NAMALWA (cell line): Measurements from ENCODE around the gene NINJ2.
A peak's percentile ranks its signal among the peaks of the same experiment; 100 is the strongest.

ENCODE experiments used
- DNase-seq: peaks from one replicate; pipeline ENCODE4 v3.0.0-alpha.2; 2015; ENCODE audit warnings: low spot score

NINJ2 gene

DNA sequence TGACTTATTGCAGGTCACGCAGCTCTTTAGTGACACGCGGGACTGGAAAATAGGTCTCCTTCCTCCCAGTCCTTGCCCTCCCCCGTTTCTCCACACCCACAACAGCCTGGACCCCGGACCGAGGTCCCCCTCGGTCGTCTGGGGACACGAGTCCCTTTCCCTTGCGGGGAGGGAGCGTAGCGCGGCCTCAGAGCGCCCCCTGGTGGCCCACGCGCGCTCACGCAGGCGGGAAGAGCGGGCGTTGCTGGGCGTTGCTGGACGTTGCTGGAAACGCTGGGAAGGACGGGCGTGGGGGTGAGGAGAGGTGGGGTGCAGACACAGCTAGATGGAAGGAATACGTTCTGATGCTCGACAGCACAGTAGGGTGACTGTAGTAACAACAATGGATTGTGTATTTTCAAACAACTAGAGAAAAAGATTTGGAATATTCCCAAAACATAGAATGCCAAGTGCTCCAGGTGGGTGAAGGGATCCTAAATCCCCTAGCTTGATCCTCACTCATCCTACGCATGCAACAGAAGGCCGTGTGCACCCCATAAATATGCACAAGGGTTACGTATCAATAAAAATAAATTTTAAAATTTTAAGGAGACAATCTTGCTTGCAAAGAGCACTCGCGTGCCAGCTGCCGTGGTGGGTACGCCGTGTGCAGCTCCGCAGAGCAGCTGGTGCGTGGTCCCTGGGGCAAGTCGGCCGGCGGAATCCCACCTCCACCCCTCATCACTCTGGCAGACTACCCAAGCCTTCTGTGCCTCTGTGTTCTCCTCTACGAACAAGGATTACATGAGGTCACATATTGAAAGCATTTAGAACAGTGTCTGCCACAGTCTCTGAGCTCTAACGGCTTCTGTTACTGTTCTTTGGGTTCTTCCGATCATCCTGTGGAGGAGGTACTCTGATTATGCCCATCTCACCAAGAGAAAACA is 116.1 kb downstream of the NINJ2 start:
- peak; percentile 76 for DNase-seq

DNA sequence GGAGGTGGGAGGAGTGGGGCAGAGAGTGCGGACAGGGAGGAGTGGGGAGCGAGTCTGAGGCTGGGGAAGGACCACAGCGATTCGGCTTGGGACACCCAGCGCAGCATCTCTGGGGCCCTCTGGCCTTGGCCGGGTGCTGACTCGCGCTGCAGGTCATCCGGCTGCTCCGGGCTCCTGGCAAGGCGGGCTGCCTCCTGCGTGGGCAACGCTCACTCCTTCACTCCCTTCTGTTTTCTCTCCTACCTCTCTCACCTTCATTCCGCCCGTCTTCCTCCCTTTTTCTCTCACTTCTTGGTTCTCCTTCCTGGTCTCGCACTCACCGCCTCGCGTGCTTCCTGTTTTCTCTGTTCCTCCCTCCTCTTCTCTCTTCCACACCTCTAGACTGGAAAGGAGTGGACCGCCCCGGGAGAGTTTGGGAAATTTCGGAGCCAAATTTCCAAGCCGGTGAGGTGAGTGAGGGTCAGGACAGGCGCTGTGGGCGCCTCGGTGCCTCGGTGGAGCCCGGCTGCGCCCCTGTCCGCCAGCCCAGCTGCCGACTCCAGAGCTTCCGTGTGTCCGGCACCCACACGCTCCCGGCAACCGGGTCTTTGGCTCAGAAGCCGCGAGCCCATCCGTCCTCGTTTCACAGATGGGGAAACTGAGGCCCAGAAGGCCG is 116.9 kb downstream of the NINJ2 start:
- no peak for DNase-seq

DNA sequence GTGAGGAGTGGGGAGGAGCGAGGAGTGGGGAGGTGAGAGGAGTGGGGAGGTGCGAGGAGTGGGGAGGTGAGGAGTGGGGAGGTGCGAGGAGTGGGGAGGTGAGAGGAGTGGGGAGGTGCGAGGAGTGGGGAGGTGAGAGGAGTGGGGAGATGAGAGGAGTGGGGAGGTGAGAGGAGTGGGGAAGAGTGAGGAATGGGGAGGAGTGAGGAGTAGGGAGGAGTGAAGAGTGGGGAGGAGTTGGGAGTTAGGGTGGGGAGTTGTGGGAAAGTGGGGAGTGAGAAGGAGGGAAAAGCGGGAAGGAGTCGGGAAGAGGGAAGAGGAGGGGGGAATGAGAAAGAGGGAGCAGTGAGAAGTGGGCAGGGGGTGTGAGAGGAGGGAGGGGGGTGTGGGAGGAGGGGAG is 117.4 kb downstream of the NINJ2 start:
- no peak for DNase-seq

DNA sequence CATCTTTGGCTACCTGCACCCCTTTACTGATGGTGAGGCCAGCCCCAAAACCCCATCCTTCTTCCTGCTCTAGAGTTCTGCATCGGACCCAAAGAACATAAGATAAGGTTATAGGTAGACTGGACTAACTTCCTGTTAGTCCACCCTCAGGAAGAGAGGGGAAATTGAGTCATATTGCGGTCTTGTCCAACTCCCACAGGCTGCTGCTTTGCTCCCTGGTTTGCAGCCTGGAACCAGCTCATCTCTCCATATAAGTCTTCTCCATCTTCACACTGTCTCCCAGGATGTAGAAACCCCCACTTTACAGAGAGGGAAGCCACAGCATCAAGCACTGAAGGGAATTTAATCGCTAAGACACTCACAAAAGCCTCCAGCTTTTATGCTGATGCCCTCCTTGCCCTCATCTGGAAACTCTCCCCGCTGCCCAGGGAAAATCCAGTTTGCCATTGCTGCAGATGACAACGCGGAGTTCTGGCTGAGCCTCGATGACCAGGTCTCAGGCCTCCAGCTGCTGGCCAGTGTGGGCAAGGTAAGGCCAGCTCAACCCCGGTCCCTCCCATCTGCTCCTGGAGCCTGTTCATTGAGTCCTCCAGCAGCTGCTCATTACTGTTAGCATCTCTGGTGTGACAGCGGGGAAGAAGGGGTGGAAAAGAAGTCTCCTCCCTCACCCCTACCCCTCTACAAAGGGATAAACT is 118.2 kb downstream of the NINJ2 start:
- DNase-seq: no peak

DNA sequence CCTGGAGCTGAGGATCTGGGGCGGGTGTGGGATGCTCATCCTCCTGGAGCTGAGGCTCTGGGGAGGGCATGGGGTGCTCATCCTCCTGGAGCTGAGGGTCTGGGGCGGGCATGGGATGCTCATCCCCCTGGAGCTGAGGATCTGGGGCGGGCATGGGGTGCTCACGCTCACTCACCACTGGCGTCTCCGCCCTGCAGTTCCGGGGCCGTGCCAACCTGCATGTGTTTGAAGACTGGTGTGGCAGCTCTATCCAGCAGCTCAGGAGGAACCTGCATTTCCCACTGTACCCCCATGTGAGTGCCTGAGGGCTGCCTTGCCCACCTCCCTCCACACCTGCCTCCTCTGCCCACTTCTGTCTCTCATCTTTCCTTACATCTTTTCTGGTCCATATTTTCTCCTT is 119.1 kb downstream of the NINJ2 start:
- no peak for DNase-seq

DNA sequence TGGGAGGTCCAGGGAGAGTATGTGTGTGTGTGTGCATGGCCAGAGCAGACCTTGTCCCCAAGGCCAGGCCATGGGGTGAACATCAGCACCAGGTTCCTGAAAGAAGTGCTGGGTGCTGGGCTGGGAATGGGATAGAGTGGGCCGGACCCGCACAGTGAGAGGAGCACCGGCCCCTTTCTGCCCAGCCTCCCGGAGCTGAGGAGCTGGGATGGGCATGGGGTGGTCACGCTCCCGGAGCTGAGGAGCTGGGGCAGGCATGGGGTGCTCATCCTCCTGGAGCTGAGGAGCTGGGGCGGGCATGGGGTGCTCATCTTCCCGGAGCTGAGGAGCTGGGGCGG is 120.2 kb downstream of the NINJ2 start:
- no peak for DNase-seq

DNA sequence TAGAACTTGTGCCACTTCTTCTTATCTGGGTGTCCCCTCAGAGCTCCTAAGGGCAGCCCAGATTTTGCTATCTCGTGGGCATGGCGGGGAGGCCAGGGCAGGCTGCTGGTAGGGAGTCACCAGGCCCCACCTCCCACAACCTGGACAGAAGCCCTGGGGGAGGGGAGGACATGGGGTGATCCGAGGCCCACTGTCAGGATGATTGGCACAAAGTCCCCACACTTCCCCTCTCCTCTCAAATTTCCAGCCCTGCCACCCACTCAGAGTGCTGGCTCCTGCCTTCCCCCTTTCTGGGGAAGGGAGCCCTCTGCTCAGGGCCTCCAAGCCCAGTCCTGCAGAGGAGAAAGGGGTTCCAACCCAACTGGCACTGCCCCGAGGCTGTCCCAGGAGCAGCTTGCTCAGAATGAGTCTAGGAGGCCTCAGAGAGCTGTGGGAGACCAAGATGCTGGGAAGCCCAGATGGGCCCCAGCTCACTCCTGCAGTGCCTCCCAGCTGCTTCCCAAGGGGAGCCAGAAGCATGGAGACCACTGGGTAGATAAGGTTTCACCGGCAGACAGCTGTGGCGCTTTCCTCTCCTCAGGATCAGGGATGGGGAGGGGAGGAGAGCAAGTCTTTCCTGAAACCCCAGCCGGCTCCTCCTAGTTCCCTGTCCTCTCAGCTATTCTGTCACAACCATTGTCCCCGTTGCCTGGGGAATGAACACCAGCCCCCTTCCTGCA is 120.7 kb downstream of the NINJ2 start:
- no peak for DNase-seq

DNA sequence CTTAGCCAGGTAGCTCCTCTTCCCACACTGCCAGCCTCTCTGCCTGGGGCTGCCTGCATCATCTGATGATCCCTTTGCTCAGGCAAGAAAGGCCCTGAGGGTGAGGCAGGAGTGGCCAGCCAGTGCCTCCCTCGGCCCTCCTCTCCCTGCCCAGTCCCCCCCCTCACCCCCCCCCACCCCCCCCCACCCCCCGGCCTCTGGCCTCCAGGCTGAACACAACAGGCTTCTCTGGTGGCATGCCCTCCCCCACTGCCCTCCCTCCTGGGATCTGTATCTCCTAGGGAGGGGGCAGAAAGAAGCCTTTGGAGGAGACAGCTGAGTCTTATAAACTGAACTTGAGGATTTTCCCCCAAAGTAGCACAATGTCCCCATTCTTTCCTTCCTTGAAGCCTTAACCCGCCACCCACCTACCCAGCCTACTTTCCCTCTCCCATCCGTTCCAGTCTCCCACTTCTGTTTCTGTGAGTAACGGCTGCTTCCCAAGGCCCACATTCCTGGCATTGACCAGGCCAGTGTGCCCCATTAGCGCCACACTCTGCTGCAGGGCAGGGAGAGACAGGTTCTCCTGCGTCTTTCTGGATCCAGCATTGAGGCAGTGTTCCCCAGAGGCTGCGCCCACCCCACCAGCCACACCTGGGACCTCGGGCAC is 121.4 kb downstream of the NINJ2 start:
- DNase-seq: no peak

DNA sequence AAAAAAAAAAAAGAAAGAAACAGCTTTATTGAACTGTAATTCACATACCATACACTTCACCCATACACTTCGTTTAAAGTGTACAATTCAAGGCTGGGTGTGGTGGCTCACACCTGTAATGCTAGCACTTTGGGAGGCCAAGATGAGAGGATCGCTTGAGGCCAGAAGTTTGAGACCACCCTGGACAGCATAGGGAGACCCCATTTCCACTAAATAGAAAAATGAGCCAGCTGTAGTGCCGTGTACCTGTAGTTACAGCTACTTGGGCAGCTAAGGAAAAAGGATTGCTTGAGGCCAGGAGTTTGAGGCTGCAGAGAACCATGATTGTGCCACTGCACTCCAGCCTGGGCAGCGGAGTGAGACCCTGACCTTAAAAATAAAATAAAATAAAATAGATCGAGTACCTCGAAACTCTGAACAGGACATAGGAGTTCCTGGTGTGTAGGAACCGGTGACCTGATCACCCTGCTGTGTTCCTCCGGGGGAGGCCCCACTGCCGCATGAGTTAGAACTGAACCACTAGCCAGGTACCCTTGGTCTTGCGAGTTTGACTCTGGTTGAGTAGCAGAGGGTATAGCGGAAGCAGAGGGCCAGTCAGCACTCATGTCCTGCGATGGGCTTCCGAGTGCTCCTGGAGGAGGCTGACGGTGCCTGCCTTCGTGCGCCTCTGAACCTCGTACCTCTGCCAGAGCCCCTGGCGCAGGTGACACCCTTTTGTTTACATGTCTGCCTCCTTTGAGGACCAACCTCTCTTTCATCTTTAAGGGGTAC is 123.5 kb downstream of the NINJ2 start:
- no peak for DNase-seq

DNA sequence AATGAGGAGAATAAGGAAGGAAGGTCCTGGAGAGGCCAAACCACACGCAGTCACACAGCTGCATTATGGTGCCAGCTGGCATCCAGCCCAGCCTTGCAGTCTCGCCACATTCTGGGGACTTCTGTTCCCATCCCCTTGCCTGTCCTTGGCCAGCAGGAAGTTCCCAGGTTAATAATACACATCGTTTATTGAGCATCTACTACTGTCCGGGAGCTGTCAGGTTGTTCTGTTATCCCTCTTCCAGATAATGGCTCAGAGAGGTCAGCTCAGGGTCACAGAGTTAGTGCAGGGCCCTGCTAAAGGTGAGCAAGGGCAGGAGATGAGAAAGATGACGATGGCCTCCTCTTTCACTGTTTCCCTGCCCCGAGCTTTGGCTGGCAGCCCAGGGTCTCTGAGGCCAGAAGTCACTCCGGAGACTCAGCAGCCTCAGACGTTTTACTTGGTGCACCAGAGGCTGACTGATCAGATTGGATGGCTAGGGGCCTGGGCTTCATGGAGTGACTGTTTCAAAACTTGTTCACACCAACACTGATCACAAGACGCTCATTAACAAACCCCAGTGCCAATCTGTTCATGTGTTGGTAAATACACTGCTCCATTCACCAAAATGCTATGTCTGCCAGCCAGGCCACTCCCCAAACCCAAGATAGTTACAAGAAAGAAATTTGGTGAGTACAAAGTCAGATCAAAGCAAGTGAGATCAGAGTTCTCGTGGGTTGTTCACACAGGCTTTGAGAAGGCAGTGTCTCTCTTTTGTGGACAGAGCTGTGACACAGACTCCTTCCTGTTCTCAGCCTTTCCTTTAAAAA is 124.3 kb downstream of the NINJ2 start:
- no peak for DNase-seq

DNA sequence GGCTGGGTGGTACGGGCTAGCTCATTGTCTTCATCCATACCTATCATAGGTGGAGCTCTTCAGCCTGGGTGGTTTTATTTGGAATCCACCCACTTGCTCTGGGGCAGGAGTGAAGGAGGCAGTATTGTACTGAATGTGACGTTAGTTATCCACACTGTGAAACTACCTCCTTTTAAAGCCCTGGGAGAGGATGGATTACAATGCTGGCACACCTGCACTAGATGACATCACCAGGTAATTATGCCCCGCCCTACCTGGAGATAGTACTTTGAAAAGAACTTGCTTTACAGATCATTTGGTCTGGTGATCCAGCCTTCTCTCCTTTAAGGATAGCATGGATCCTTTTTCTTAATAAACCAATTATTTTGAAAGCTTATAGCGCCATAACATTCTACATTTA is 125.5 kb downstream of the NINJ2 start:
- no peak for DNase-seq

DNA sequence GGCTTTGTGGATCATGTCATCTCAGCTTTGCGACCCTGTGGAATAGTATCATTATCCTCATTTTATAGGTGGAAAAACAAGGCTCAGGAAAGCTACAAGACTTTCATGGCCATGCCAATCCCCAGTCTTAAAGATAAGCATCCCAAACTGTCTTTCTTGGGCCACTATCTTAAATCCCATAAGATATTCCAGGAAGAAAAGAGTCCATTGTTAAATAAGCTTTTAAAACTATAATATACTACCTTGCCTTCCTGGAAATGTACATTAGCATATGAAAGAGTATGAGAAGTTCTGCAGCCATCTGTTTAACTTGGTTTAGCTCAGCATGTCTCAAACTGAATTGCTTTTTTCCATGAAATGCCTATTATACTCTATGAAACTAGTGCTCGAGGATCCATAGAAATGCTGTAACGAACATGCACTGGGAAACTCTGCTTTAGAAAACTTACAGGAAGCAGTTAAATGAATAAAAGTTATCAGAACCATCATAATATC is 126.4 kb downstream of the NINJ2 start:
- DNase-seq: no peak

DNA sequence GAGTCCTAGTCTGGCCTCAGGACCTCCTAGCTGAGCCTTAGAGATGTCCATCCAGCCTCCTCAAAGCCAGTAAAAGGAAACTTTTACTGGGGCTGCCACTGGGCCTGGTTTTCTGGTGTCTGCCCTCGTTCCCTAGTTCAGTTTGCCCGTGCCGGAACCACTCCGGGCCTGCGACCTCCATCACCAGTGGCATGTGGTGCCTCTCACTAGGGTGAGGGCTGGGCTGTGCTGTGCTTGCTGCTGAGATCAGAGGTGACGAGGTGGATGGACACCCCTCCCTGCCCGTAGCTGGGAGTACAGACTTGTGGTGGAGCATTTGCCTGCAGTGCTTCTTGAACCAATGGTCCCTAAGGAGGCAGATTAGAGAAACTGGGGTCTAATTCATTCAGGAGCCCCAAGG is 127.8 kb downstream of the NINJ2 start:
- no peak for DNase-seq

DNA sequence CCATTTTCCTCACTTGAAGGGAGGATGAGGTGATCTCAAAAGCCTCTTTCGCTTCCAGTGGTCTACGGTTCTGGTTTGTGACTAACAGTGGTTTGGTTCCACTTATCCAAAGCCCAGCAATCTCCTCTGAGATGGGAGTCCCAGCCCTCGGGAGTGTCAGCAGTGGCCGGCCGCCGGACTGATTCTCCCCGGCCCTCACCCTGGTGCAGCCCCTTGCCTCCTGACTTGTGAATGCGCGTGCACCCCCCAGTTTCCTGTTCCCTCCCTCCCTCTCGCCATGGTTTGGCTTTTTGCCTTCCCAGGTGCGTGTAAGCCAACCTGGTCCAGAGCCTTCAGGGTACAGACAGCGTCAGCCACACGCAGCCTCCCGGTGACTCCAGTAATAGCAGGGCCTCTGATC is 129.0 kb downstream of the NINJ2 start:
- DNase-seq: no peak

DNA sequence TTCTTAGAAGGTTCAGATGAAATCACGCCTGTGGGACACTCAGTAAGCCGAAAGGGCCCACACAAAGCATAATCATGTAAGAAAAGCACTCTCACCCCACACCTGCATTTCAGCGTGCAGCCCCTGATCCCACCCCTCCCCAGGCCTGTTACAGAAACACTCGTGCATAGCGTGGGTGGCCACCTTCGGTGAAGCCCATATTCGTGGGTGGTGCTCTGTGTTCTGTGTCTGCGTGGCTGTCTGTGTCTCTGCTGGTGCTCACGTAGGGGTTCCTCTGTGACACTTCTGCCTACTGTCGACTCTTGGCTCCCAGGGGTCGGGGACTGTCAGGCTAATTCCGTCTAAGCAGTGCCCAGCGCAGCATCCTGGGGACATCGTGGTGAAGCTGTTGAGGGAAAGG is 129.5 kb downstream of the NINJ2 start:
- no peak for DNase-seq

DNA sequence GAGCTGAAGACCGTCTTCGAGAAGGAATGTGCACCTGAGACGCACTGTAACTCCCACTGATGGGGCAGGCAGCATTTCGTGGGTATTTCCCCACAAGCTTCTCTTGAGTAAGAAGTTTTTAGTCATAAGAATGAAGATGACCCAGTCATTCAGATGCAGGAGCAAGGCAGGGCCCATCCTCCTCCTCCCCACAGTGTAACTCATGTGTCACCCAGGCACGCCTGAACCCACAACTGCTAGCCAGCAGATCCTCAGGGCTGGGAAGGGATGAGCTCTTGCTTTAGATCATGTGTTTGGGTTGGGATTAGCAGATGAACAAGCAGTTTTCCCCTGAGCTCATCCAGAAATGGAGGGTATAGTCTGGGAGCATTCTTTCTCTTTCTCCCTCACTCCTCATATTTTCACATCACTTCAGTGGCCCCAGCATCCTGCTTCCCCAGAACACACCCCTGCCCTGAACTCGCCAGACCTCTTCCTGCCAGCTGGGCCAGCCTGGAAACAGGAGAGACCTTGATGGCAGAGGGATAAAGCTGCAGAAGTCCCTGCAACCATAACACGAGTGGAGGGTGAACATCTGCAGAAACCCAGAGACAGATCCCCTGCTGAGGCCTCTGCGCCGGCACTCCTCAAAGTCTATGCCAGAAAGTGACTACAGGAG is 130.2 kb downstream of the NINJ2 start:
- no peak for DNase-seq

DNA sequence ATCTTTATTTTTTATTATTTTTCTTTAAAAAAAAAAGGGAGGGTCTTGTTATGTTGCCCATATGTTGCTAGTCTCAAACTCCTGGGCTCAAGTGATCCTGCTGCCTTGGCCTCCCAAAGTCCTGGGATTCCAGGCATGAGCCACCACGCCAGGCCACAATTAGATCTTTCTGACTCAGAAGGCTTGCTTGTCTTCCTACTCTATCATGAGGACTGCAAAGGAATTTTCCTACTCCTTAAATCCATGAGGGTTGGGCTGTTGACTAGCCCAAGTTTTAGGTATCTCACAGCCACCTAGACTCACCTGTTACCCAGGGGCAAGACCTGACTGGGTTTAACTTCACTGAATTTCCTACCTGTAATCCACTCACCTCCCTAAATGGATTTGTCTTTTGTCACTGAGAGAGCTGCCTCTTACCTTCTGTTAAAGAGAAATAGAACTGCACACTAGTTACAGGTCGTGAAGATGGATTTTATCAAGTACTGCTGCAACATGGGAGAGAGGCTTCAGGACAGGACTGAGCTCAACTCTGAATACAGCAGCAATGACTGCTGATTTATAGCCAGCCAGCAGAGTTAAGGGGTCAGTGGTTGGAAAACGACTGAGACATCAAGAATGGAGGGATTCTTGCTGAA is 131.2 kb downstream of the NINJ2 start:
- DNase-seq: no peak

DNA sequence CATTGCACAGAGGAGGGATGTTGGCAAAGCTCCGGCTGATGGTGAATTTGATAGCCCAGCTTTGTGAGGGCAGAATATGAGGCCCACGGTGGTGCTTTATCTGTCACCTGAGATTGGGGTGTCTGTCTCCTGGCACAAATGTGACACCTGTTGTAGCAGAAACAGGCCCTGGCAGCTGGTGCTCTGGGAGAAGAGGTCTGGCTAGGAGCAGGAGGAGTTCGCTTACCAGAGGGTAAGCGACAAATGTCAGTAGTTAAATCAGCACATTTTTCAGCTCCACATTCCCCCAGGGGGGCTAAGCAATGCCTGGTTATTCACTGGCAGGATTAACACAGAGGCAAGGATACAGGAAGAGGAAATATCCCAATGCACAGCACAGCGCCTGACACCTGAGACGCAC is 132.4 kb downstream of the NINJ2 start:
- DNase-seq: no peak

DNA sequence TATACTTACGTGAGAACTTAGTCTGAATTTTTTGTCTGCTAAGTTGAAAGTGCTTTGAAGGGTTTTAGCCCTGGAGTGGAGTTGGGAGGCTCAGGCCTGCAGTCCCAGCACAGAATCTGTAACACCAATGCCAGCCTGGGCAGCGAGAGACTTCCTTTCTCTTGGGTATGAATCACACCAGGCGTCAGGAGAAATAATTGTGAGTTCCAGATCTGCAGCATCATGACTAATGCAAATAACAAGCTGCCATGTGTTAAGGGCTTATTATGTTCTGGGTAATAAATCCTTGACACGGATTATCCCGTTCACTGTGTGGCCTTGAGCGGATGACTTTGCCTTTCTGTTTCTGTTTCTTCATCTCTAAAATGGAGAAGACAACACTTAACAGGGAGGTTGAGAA is 132.9 kb downstream of the NINJ2 start:
- no peak for DNase-seq
